HEK293T (cell line): ENCODE data around the gene CD68.
"Not testable (repeated sequence)": the region's sequence is repeated elsewhere in the genome, so short reads cannot be mapped to it uniquely, and the experiment has no call there.

Experiments
- CTCF ChIA-PET: fragments of 350-600 bp; formaldehyde crosslinking; extraction: SDS; loops from one replicate; lab custom pipeline; 2021; ENCODE audit warnings: antibody characterized with exemption, inconsistent platforms; lab: Yijun Ruan, JAX
- POLR2A ChIA-PET: fragments of 350-600 bp; formaldehyde crosslinking; extraction: SDS; loops from one replicate; lab custom pipeline; 2020; ENCODE audit warnings: antibody characterized with exemption, inconsistent platforms; lab: Yijun Ruan, JAX
- DNase-seq: peaks from one replicate; pipeline ENCODE4 v3.0.0; 2012; ENCODE audit warnings: mixed read lengths; ENCODE audit errors: extremely low spot score
- ARNT ChIP-seq: fragments of 450-650 bp; IDR thresholded peaks from 2 replicates; pipeline ENCODE4 v1.6.1; 2017; ENCODE audit warnings: mild to moderate bottlenecking
- BHLHE40 ChIP-seq: fragments of 450-650 bp; IDR thresholded peaks from 2 replicates; pipeline ENCODE4 v1.6.1; 2016; ENCODE audit warnings: mild to moderate bottlenecking, moderate library complexity, borderline replicate concordance
- CTBP1 ChIP-seq: fragments of 450-650 bp; IDR thresholded peaks from 2 replicates; pipeline ENCODE4 v1.6.1; 2016; ENCODE audit warnings: borderline replicate concordance
- ELF4 ChIP-seq: fragments of 450-650 bp; IDR thresholded peaks from 2 replicates; pipeline ENCODE4 v1.6.1; 2017; ENCODE audit warnings: antibody characterized with exemption
- FOXA1 ChIP-seq: fragments of 450-650 bp; IDR thresholded peaks from 2 replicates; pipeline ENCODE4 v1.6.1; 2016; ENCODE audit warnings: mild to moderate bottlenecking
- FOXK2 ChIP-seq: fragments of 450-650 bp; IDR thresholded peaks from 2 replicates; pipeline ENCODE4 v1.6.1; 2016; ENCODE audit warnings: mild to moderate bottlenecking
- FOXM1 ChIP-seq: fragments of 450-650 bp; IDR thresholded peaks from 2 replicates; pipeline ENCODE4 v1.6.1; 2017; ENCODE audit warnings: mild to moderate bottlenecking, borderline replicate concordance
- HDGF ChIP-seq: fragments of 450-650 bp; IDR thresholded peaks from 2 replicates; pipeline ENCODE4 v1.6.1; 2017; ENCODE audit warnings: antibody characterized with exemption, borderline replicate concordance
- L3MBTL2 ChIP-seq: fragments of 450-650 bp; conservative IDR thresholded peaks from 2 replicates; pipeline ENCODE4 v1.6.1; 2016; ENCODE audit warnings: mild to moderate bottlenecking
- LEF1 ChIP-seq: fragments of 450-650 bp; IDR thresholded peaks from 2 replicates; pipeline ENCODE4 v1.6.1; 2017; ENCODE audit warnings: mild to moderate bottlenecking, borderline replicate concordance
- NFRKB ChIP-seq: fragments of 450-650 bp; IDR thresholded peaks from 2 replicates; pipeline ENCODE4 v1.6.1; 2016; ENCODE audit warnings: mild to moderate bottlenecking, moderate library complexity
- PKNOX1 ChIP-seq: fragments of 450-650 bp; IDR thresholded peaks from 2 replicates; pipeline ENCODE4 v1.6.1; 2016
- SP1 ChIP-seq: fragments of 450-650 bp; IDR thresholded peaks from 2 replicates; pipeline ENCODE4 v1.6.1; 2017
- SUZ12 ChIP-seq: fragments of 450-650 bp; IDR thresholded peaks from 2 replicates; pipeline ENCODE4 v1.6.1; 2016; ENCODE audit warnings: mild to moderate bottlenecking
- TARDBP ChIP-seq: fragments of 450-650 bp; IDR thresholded peaks from 2 replicates; pipeline ENCODE4 v1.6.1; 2016
- ZNF384 ChIP-seq: fragments of 450-650 bp; IDR thresholded peaks from 2 replicates; pipeline ENCODE4 v1.6.1; 2016

Gene CD68

GRCh38 chr17:7590743-7591142, 11.3 kb downstream of the CD68 start:
- CTCF ChIA-PET: no interaction called here
- POLR2A ChIA-PET: interaction anchor here (2.7 kb wide), 1 partner anchor 96 kb away, joined by 13 read pairs; the partner anchor contains the start of genes TP53 and WRAP53
- no peak for DNase-seq
- TF ChIP-seq NFRKB: no peak
- TF ChIP-seq HDGF: no peak
- no peak for TF ChIP-seq ZNF384
- no peak for TF ChIP-seq CTBP1
- TF ChIP-seq SP1: no peak
- TF ChIP-seq ARNT: no peak
- TF ChIP-seq TARDBP: no peak
- TF ChIP-seq L3MBTL2: no peak
- TF ChIP-seq LEF1: no peak
- no peak for TF ChIP-seq PKNOX1
- TF ChIP-seq ELF4: no peak
- no peak for TF ChIP-seq SUZ12
- no peak for TF ChIP-seq BHLHE40
- TF ChIP-seq FOXM1: no peak
- TF ChIP-seq FOXA1: no peak
- TF ChIP-seq FOXK2: no peak

GRCh38 chr17:7591596-7591995, 12.2 kb downstream of the CD68 start:
- DNase-seq: no peak
- no peak for TF ChIP-seq HDGF
- TF ChIP-seq FOXK2: no peak
- no peak for TF ChIP-seq TARDBP
- TF ChIP-seq L3MBTL2: no peak
- TF ChIP-seq FOXM1: no peak
- no peak for TF ChIP-seq SP1
- no peak for TF ChIP-seq CTBP1
- no peak for TF ChIP-seq NFRKB
- CTCF ChIA-PET: no interaction called here
- POLR2A ChIA-PET: no interaction called here

- ChIA-PET CTCF (no interaction called here), POLR2A (interaction anchor here (1.0 to 3.3 kb wide), 3 partner anchors 8 to 94 kb away, joined by 3 to 21 read pairs (median 4); partner anchors contain the start of gene MPDU1)
- DNase-seq: no peak
- TF ChIP-seq TARDBP (no peak), FOXM1 (no peak), CTBP1 (no peak), LEF1 (no peak), HDGF (no peak), ZNF384 (no peak), NFRKB (no peak), FOXK2 (no peak), L3MBTL2 (no peak), ARNT (no peak), FOXA1 (no peak)
Measured at GRCh38 chr17:7592422-7593021, 13.1 kb downstream of the CD68 start.

- CTCF ChIA-PET: no interaction called here
- POLR2A ChIA-PET: interaction anchor here (1.0 to 3.3 kb wide), 3 partner anchors 8 to 93 kb away, joined by 3 to 21 read pairs (median 4); partner anchors contain the start of gene MPDU1
- DNase-seq: no peak
- TF ChIP-seq CTBP1 (no peak), SUZ12 (no peak), ELF4 (no peak), PKNOX1 (no peak), TARDBP (no peak), FOXM1 (no peak), ZNF384 (no peak), L3MBTL2 (no peak), BHLHE40 (no peak), SP1 (no peak), ARNT (no peak), FOXA1 (no peak), NFRKB (no peak), HDGF (no peak), FOXK2 (no peak), LEF1 (no peak)
Measured at GRCh38 chr17:7593296-7593695, 13.9 kb downstream of the CD68 start.

GRCh38 chr17:7597561-7597960, 18.1 kb downstream of the CD68 start:
- POLR2A ChIA-PET: interaction anchor here (1.3 kb wide), 1 partner anchor 14 kb away, joined by 3 read pairs; the partner anchor contains the start of gene MPDU1
- DNase-seq, CTCF ChIA-PET: not testable (repeated sequence)

GRCh38 chr17:7606280-7606679, 26.8 kb downstream of the CD68 start:
- POLR2A ChIA-PET: no interaction called here

More at GRCh38 chr17:7606280-7606679, 26.8 kb downstream of the CD68 start:
- no peak for DNase-seq
- TF ChIP-seq ELF4 (no peak), L3MBTL2 (no peak), BHLHE40 (no peak), NFRKB (no peak), SP1 (no peak), PKNOX1 (no peak), SUZ12 (no peak), HDGF (no peak), FOXA1 (no peak), FOXK2 (no peak), ZNF384 (no peak), LEF1 (no peak), ARNT (no peak), CTBP1 (no peak), TARDBP (no peak)
- CTCF ChIA-PET: no interaction called here
